ENCODE data around the gene AMIGO2. TPM values are rescaled to one million over a fixed set of nuclear protein-coding genes. Genes with fewer than 3 reads are reported as not detected.

Gene AMIGO2
- total and polyA plus RNA-seq, 2 experiments from 2014 or later, result 1.8 to 3.8 TPM

GRCh38 chr12:47094804-47095203 lies 15.0 kb upstream of the AMIGO2 start:
- H3K4me3 Mint-ChIP-seq, result no peak overlapping the region
- H4K20me1 ChIP-seq (replicated peaks; ENCODE audit: insufficient read depth), result no peaks in the 10 kb centered on the region
- no peaks in the 10 kb centered on the region for H3K9me3 Mint-ChIP-seq
- ATAC-seq, result no peak
- no peaks in the 10 kb centered on the region for H3K27me3 ChIP-seq (ENCODE audit: insufficient read depth)
- no peak overlapping the region for H2AFZ ChIP-seq
- H3K36me3 Mint-ChIP-seq (ENCODE audit: low read depth), result no peaks in the 10 kb centered on the region
- no peaks in the 10 kb centered on the region for H3F3A ChIP-seq (replicated peaks; ENCODE audit: low read depth)
- no peak overlapping the region for H3K4me2 ChIP-seq
- H3K27ac ChIP-seq (ENCODE audit: low read depth), result no peak overlapping the region
- H3K27me3 Mint-ChIP-seq (ENCODE audit: insufficient read depth, low read depth, poor library complexity), result no peaks in the 10 kb centered on the region
- no peaks in the 10 kb centered on the region for H3K4me1 ChIP-seq (ENCODE audit: insufficient read depth)
- peaks cover 11% of the 10 kb centered on the region for H3K4me1 Mint-ChIP-seq
- DNase-seq (ENCODE audit: low spot score), result no peak
- H3K27ac Mint-ChIP-seq, result no peak overlapping the region
- TF ChIP-seq EZH2 (IDR thresholded peaks at IDR 0.05; ENCODE audit: low read depth, unreplicated experiment), result no peak
- TF ChIP-seq ZNF331 (CRISPR knock-in tag; IDR thresholded peaks at IDR 0.05; ENCODE audit: low read depth), result no peak
- no peak for TF ChIP-seq ZNF462 (CRISPR knock-in tag; IDR thresholded peaks at IDR 0.05)
- TF ChIP-seq, protein P1, sequence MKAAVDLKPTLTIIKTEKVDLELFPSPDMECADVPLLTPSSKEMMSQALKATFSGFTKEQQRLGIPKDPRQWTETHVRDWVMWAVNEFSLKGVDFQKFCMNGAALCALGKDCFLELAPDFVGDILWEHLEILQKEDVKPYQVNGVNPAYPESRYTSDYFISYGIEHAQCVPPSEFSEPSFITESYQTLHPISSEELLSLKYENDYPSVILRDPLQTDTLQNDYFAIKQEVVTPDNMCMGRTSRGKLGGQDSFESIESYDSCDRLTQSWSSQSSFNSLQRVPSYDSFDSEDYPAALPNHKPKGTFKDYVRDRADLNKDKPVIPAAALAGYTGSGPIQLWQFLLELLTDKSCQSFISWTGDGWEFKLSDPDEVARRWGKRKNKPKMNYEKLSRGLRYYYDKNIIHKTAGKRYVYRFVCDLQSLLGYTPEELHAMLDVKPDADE (IDR thresholded peaks at IDR 0.05), result no peak
- TF ChIP-seq NANOG (IDR thresholded peaks at IDR 0.05; ENCODE audit: borderline replicate concordance), result no peak
- TF ChIP-seq REST (IDR thresholded peaks at IDR 0.05; ENCODE audit: unreplicated experiment), result no peak
- TF ChIP-seq STAT1 (IDR thresholded peaks at IDR 0.05; ENCODE audit: unreplicated experiment), result no peak
- TF ChIP-seq POLR2AphosphoS5 (IDR thresholded peaks at IDR 0.05; ENCODE audit: low read depth), result no peak
- TF ChIP-seq JUNB (IDR thresholded peaks at IDR 0.05; ENCODE audit: unreplicated experiment), result no peak
- TF ChIP-seq ZNF114 (CRISPR knock-in tag; IDR thresholded peaks at IDR 0.05), result no peak
- no peak for TF ChIP-seq EZH2phosphoT487 (IDR thresholded peaks at IDR 0.05; ENCODE audit: unreplicated experiment)
- no peak for TF ChIP-seq CREB1 (CRISPR knock-in tag; IDR thresholded peaks at IDR 0.05; ENCODE audit: low read depth)
- TF ChIP-seq, protein P2, sequence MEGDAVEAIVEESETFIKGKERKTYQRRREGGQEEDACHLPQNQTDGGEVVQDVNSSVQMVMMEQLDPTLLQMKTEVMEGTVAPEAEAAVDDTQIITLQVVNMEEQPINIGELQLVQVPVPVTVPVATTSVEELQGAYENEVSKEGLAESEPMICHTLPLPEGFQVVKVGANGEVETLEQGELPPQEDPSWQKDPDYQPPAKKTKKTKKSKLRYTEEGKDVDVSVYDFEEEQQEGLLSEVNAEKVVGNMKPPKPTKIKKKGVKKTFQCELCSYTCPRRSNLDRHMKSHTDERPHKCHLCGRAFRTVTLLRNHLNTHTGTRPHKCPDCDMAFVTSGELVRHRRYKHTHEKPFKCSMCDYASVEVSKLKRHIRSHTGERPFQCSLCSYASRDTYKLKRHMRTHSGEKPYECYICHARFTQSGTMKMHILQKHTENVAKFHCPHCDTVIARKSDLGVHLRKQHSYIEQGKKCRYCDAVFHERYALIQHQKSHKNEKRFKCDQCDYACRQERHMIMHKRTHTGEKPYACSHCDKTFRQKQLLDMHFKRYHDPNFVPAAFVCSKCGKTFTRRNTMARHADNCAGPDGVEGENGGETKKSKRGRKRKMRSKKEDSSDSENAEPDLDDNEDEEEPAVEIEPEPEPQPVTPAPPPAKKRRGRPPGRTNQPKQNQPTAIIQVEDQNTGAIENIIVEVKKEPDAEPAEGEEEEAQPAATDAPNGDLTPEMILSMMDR (conservative IDR thresholded peaks at IDR 0.05; ENCODE audit: low read depth in 2 of 2), result no peak
- H3K4me3 ChIP-seq, result no peak overlapping the region
- H3K79me2 ChIP-seq (replicated peaks; ENCODE audit: insufficient read depth), result no peaks in the 10 kb centered on the region
- H3K9me2 ChIP-seq (ENCODE audit: insufficient read depth), result no peaks in the 10 kb centered on the region
- H3K36me3 ChIP-seq (ENCODE audit: insufficient read depth), result no peaks in the 10 kb centered on the region
